Spleen (tissue), 7 donors: ENCODE measurements around the gene FHIT.

Experiments
- CTCF ChIP-seq, 11 experiments: fragments of 200-600 bp in 7 of 11; fragments of 450-650 bp in 4 of 11; sonication (generic) in 4 of 11; IDR thresholded peaks in 8 of 11; conservative IDR thresholded peaks in 3 of 11; 1 replicate in 7 of 11; 2 replicates in 4 of 11; pipeline versions ENCODE4 v1.4.0 to v1.8.0; 2016 to 2021; ENCODE audit warnings: antibody characterized with exemption in 11 of 11, inconsistent platforms in 4 of 11, mild to moderate bottlenecking in 1 of 11
- POLR2A ChIP-seq, 3 donors: fragments of 450-650 bp; IDR thresholded peaks; one replicate each; pipeline ENCODE4 v1.5.1; 2017; ENCODE audit warnings: antibody characterized with exemption in 3 of 3, mild to moderate bottlenecking in 1 of 3
- donor health status: DM: no; HTN: no; CAD: no; lungs with moderate emphysema.
- donor health status: DM: no; HTN: no; CAD: no.
- donor health status: DM: no; HTN: no; CAD: no.

GRCh38 chr3:61074783-61075182 is 176.5 kb downstream of the FHIT start:
- TF ChIP-seq CTCF (IDR thresholded peaks at IDR 0.05 in 8 of 11, conservative IDR thresholded peaks at IDR 0.05 in 3 of 11) (no peak), POLR2A (IDR thresholded peaks at IDR 0.05) (no peak)
